Activated CD8-positive, alpha-beta memory T cell treated with anti-CD3 and anti-CD28 coated beads, Interleukin-2, amount 50 U/mL, for 24 hours (primary cell): ENCODE data around the gene UBN2.

Experiments
- DNase-seq: peaks from one replicate; pipeline ENCODE4 v3.0.0-alpha.2; 2020; ENCODE audit errors: extremely low read depth

UBN2 gene

DNA sequence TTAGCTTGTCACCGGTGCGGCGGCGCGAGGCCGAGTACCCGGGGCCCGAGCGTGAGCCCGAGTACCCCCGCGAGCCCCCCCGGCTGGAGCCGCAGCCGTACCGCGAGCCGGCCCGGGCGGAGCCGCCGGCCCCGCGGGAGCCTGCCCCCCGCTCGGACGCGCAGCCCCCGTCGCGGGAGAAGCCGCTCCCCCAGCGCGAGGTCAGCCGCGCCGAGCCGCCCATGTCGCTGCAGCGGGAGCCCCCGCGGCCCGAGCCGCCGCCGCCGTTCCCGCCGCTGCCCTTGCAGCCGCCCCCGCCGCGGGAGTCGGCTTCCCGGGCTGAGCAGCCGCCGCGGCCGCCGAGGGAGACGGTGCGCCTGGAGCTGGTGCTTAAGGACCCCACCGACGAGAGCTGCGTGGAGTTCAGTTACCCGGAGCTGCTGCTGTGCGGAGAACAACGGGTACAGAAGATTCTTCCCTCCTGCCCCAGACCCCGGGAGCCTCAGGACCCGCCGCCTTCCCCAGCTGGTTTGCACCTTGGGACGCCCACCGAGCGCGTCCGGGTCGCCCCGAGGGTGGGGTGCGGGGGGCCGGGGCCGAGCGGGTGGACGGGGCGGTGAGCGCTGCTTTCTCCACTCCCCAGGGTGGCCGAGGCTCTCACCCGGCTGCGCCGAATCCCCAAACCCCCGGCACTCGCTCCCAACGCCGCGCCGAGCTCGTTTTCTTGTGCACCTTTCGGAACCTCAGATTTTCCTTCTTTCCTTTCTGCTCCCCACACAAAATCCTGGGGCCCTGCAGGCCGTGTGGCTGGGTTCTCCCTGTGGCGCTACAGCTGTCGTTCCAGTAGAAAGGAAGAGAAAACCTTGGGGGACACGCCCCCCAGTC lies 708 bp downstream of the UBN2 start:
- no peak for DNase-seq

GRCh38 chr7:139232377-139232717 lies 1.3 kb downstream of the UBN2 start:
- DNase-seq = no peak

DNA sequence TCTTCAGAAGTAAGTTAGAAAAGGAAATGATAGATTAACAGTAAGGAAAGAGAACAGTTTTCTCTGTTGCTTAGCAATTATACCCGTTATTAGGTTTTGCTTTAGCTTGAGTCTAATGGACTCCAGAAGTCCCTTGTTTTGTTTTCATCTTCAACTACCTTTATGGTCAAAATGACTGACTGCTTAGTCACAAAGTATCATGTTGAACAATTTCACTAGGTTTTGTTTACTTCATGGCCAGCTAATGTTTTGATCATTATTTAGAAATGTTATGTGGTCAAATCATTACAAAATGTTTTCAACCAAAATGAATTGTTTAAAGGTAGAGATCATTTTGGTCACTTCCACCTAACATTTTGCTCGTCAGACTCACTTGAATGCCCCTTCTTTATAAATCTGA lies 1.9 kb downstream of the UBN2 start:
- DNase-seq = no peak

GRCh38 chr7:139241258-139241657 lies 10.2 kb downstream of the UBN2 start:
- no peak for DNase-seq

- DNase-seq = no peak
Measured at GRCh38 chr7:139242741-139243281, 11.8 kb downstream of the UBN2 start.

DNA sequence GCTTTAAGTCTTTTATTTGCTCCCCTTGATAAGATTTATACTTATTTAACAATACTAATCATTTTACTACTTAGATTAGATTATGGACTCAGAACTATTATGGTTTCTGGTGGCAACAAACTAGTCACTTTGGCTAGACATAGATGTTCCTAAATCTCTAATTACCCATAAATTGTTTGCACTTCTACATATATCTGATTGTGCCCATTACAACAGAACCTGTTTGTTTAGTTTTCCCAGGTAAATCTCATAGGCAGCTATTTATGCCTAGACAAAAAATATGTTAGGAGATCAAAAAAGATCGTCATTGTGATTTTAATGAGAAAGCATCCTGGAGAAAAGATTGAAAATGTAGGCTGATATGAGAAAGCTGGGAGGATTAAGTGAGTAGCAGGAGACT lies 14.4 kb downstream of the UBN2 start:
- no peak for DNase-seq

DNA sequence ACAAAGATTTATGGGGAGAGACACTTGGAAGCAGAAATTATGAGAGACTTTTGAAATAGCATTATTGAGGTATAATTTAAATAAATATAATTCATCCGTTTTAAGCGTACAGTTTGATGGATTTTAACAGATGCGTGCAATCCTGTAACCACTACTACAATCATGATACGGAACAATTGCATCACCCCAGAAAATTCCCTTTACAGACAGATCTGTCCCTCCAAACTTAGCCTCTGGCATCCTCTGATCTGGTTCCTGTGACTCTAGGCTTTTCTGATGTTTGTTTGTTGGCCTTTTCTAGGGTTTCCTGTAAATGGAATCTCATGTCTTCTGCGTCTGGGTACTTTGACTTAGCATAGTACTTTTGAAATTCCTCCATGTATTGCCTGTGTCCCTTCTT lies 15.5 kb downstream of the UBN2 start:
- no peak for DNase-seq

- DNase-seq = no peak
Measured at GRCh38 chr7:139246905-139247304, 15.9 kb downstream of the UBN2 start.

DNA sequence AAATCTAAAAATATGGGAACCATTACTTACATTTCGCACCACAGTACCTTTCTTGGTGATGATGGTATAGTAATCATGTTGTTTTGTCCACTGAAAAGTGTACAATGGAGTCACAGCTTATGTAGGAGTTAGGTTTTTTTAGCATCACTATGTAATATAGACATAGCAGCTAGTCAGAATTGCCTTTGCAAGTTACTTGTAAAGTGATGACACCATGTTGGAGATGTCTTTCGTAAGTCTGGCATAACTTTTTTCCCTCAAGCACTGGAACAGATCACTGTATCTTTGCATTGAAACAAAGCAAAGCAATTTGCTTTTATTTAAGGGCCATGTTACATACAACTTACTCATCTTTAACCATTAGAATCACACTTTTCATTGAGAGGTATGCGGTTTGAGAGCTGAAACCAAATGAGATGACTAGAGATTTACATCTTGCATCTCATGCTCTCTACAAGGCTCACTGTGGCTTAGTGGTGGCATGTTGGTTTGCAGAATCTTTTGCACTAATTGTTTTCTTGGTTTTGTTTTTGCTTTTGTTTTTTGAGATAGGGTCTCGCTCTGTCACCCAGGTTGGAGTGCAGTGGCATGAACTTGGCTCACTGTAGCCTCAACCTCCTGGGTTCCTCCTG lies 18.3 kb downstream of the UBN2 start:
- DNase-seq = no peak

DNA sequence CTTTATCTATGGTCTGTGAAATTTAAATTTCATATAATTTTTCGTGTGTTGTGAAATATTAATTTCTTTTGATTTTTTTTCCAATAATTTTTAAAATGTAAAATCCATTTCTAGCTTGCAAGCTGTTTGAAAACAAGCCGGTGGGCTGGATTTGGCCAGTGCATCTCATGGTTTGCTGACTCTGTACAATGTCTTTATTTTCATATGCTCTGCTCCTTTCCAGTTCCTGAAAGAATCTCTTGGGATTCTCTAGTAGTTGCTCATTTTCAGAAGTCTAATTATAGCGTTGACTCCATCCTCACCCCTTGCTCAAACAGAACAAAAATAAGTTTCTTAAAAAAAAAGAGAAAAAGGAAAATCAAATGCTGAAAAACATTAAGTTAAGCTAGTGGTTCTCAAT lies 21.4 kb downstream of the UBN2 start:
- DNase-seq = no peak

DNA sequence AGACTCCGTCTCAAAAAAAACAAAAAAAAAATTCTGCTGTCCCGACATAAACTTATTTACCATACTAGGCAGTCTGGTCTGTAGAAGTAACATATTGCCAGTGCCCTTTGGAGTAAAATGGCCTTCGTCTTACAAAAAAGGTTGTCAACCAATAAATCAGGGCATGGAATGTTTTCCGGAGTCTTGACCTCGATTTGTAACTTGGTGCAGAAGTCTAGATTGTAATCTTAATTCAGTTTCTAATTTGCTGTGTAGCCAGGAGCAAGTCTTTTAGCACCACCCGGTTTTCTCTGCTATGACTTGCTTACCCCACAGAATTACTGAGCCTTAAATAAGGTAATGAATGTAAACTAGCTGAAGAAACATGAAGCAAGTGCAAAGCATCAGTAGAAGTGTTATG lies 23.2 kb downstream of the UBN2 start:
- no peak for DNase-seq

GRCh38 chr7:139254728-139255127 lies 23.7 kb downstream of the UBN2 start:
- DNase-seq = no peak

DNA sequence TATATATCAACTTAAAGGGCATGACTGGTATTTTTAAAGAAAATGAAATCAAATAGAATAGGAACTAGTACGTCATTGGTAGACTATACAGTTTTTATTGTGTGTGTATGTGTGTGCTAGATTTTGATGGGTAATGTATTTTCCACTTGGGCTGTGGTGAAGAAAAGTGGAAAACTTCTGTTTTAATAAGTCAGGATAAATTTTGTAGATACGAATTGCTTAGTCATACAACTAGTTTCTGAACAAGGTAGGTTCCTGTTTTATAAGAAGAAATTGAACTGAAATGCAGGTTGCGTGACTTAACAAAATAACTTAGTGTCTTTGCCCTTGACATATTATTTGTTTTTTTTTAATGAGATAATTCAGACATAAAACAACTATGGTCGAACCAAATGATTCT lies 24.3 kb downstream of the UBN2 start:
- DNase-seq = no peak

- DNase-seq = no peak
Measured at GRCh38 chr7:139259142-139259541, 28.1 kb downstream of the UBN2 start.

DNA sequence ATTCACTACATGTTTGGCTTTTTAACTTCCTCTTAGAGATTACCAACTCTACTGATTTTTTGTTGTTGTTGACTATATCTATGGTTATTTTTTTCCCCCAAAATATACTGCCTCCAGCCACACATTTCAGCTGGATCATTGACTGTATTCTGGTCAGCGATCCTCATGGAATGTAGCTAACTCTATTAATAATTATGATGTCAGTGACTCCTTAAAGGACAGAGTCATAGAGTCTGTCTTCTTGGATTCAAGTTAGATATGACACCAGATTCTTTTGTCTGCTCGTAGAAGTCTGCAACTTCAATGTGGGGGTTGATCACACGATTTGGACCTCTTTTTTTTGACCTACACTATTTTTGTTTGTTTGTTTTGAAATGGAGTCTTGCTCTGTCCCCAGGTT lies 33.2 kb downstream of the UBN2 start:
- no peak for DNase-seq

GRCh38 chr7:139265673-139266072 lies 34.6 kb downstream of the UBN2 start:
- no peak for DNase-seq

DNA sequence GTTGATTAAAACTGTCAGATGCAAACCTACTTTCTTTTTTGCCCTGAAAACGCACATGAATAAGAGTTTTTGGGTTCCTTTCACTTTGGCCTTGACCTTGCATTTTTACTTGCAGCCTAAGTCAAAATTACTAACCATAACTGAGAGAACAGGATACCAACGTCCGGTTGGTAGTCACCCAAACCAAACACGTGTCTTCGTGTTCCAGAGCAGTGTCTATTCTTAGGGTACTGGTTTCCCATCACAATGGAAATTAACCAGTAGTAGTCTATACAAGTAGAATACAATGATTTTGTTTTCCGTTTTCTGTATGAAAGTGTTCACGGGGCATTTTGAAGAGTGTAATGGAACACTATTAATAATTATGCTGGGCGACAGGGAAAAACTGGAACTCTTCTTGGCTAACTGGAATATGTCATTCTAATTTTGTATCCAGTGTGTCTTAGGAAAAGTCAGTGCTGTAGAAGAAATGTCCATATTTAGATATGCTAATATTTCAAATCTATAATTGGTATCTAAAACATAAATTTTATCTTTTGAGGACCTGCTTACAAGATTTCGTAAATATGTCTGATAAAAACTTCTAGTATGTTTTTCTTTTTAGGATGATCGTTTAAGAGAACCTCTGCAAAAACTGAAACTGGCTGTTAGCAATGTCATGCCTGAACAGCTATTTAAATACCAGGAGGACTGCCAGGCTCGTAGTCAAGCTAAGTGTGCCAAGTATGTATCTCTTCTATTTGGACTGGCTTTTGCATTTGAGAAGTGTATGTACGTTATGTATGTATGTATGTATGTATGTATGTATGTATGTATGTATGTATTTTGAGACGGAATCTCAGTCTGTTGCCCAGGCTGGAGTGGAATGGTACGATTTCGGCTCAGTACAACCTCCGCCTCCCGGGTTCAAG lies 40.9 kb downstream of the UBN2 start:
- no peak for DNase-seq

DNA sequence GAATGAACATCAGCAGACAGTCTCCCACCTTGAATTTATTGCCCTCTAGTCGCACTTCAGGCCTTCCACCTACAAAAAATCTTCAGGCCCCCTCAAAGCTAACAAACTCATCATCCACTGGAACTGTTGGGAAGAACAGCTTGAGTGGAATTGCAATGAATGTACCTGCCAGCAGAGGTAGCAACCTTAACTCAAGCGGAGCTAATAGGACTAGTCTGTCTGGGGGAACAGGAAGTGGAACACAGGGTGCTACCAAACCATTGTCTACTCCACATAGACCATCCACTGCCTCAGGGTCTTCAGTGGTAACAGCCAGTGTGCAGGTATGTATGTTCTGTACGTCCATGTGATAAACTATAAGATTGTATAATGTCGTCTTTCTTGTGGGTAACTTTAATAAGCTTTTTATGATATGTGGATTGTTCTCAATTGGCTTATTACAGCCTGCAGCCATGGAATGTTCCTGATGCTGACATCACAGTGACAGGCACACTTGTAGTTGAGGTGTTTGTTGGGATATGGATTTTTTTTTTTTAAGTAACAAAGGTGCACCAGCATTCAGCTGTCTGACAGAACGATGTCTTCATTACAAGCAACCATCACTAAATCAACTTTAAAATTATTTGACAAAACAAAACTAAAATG lies 53.3 kb downstream of the UBN2 start:
- DNase-seq = no peak

DNA sequence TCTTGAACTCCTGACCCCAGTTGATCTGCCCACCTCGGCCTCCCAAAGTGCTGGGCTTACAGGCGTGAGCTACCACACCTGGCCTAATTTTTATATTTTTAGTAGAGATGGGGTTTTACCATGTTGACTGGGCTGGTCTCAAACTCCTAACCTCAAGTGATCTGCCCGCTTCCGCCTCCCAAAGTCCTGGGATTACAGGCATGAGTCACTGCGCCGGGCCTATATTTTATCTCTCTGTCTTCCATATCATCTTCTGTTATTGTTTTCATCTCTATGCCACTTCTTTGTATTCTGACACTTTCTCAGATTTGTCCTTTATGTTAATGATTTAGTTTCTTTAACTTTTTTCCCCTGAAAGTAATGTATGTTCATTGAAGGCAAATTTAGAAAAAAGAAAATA lies 55.1 kb downstream of the UBN2 start:
- DNase-seq = no peak

GRCh38 chr7:139292821-139293220 lies 61.8 kb downstream of the UBN2 start:
- no peak for DNase-seq

GRCh38 chr7:139293534-139293933 lies 62.5 kb downstream of the UBN2 start:
- DNase-seq = no peak

DNA sequence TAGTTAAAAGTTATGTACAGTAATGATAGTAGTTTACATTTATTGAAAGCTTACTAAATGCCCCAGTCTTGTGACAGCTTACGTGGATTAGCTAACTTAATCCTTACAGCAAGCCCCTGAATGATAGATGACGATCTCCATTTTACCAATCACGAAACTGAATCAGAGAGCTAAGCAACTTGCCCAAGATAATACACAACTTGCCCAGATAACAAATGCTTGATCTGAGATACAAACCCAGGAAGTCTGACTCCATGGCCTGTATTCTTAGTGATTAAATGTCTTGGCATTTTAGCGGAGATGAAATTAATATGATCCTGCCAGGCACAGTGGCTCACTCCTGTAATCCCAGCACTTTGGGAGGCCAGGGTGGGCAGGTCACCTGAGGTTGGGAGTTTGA lies 63.2 kb downstream of the UBN2 start:
- no peak for DNase-seq
